SW 1271 (cell line): ENCODE results near the gene LIN52.
"Not testable (repeated sequence)": the region's sequence is repeated elsewhere in the genome, so short reads cannot be mapped to it uniquely, and the experiment has no call there.

Experiments used
- DNase-seq, 2 experiments: peaks; one replicate each; lab custom pipeline; 2025; lab: John Stamatoyannopoulos, UW

The LIN52 gene

DNA sequence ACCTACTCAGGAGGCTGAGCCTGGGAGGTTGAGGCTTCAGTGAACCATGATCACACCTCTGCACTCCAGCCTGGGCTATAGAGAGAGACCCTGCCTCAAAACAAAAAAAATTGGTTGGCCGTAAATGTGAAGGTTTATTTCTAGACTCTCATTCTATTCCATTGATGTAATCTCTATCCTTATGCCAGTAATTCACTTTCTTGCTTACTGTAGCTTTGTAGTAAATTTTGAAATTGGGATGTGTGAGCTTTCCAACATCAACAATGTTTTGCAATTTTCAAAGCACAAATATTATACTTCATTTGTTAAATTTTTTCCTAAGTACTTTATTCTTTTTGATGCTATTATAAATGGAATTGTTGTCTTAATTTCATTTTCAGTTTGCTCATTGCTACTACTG lies 24.6 kb downstream of the LIN52 start:
- DNase-seq = no peak

DNA sequence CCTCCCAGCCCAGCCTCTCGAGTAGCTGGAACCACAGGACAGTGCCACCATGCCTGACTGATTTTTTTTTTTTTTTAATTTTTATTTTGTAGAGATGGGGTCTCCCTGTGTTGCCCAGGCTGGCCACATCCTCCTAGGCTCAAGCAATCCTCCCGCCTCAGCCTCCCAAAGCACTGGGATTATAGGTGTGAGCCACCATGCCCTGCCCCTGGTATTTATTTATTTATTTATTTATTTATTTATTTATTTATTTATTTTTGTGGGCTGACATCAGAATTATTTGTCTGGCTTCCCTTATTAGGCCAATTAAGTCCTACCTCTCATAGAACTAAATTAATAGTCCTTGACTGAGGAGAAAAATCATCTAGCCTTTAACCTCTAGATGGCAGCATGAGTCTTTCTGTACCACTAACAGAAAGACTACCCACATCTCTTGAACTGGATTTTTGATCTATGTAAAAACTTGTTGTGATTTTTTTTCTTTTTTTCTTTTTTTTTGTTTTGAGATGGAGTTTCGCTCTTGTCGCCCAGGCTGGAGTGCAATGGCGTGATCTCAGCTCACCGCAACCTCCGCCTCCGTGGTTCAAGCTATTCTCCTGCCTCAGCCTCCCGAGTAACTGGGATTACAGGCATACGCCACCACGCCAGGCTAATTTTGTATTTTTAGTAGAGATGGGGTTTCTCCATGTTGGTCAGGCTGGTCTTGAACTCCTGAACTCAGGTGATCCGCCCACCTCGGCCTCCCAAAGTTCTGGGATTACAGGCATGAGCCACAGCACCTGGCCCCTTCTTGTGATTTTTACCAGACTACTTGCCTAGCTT lies 26.9 kb downstream of the LIN52 start:
- peak in 1 of 2 experiments; percentile 51 for DNase-seq

DNA sequence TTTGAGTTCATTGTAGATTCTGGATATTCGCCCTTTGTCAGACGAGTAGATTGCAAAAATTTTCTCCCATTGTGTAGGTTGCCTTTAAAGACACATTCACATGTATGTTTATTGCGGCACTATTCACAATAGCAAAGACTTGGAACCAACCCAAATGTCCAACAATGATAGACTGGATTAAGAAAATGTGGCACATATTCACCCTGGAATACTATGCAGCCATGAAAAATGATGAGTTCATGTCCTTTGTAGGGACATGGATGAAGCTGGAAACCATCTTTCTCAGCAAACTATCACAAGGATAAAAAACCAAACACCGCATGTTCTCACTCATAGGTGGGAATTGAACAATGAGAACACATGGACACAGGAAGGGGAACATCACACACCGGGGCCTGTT lies 40.7 kb downstream of the LIN52 start:
- DNase-seq = not testable (repeated sequence)

DNA sequence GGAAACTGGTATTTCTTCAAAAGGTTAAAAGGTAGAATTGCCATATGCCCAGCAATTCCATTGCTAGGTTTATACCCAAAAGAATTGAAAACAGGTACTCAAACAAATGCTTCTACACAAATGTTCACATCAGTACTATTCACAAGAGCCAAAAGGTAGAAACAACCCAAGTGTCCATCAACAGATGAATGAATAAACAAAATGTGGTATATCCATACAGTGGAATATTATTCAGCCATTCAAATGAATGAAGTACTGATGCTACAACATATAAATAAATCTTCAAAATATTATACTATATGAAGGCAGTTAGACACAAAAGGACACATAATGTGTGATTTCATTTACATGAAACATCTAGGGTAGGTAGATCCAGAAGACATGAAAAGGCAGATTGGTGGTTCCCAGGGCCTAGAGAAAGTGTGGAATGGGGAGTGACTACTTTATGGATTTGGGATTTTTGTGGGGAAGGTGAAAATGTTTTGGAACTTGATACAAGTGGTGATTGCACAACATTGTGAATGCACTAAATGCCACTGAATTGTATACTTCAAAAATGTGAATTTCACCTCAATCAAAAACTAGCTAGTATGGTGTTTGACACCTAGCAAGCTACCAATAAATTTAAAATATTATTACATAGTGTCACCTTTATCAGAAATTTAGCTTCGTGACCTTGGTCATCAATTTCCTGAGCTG lies 41.7 kb downstream of the LIN52 start:
- DNase-seq = no peak

DNA sequence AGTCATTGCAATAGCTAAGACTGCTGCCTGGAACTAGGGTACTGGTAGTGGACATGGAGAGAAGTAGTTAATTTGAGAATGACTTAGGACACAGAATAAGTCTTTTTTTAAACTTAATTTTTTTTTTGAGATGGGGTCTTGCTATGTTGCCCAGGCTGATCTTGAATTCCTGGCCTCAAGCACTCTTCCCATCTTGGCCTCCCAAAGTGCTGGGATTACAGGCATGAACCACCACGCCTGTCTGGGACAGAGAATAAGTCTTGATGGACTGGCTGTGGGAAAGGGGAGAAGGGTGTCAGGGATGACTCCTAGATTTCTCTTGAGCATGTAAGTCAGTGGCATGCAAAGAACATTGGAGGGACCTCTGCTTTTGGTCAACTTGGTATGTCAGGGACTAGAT lies 42.9 kb downstream of the LIN52 start:
- no peak for DNase-seq

DNA sequence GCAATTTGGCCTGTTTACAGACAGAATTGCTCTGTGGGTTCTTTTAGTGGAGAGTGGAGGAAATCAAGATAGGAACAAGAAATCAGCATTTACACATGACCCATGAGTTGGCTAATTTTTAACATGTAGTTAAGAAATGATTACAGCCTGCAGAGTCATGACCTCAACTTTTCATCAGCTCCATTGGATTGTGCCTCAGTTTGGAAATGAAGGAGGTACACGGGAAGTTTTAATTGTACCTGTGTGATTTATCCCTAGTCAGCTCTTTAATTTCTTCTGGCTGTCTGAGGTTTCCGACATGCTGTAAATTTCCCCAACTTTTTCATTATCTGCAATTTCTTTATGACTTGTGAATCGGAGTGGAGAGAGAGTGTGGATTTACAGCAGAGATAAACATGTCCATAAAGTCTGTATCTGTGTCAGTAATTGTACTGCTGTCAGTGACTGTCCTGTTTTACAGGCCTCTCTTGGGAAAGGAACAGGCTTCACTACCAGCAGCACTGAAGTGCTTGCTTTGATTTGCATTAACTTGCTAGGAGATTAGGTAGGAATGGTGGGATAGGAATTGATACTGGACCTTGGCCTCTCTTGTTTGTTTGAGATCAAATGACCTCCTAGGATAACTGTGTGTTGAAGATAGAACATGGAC lies 49.2 kb downstream of the LIN52 start:
- no peak for DNase-seq

DNA sequence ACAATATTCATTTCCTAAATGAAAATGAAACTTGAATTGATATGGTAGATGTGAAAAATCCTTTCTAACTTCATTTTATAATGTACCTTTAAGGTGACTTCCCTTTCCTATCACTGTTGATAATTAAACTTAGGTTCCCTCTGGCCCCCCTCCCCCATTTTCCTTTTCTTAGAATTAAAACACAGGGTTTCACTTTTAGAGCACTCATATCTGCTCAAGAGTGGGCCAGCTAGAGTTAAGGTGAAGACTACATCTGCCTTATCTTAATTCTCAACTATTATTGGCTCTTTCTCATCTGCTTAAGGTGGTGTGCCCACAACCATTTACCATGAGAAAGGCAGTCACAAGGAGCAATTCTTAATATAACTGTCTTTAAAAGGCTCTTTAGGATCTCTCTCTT lies 49.7 kb downstream of the LIN52 start:
- no peak for DNase-seq

DNA sequence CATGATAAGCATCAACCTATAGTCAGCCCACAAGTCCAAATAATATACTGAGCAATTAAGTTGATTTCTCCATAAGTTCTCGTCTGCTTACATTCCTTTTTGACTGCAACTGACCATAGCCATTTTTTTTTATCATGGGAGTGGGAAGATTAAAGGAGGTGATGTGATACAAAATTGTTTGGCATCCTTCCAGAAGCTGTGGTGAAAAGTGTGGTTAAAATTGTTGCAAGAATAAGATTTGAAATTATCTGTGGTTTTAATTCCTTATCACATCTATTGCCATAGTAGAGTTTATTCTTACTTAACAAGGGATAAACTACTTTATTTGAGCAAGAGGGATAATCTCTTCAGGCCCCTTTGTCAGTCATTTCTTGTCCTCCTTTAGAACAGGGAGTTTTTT lies 50.7 kb downstream of the LIN52 start:
- DNase-seq = no peak

DNA sequence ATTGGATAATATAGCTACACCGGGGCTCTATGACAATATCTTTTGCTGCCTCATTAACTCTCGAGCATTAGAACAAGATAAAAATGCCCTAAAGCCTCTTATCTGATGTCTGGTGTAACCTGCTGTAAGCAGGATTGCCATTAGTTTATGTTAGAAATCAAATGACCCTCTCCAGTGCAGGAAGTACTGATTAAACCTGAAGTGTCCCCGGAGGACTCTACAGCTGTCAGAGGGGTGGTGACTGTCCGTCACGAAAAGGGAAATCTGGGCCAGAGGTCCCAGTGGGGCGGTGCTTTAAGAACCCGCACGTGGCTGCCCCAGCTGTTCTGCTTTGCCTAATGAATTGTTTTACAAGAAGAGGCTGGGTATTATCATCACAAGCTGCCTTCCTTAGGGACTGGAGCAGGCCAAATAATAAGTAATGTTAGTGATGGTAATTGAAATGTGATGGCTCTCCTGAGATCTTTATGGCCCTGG lies 55.7 kb downstream of the LIN52 start:
- no peak for DNase-seq

DNA sequence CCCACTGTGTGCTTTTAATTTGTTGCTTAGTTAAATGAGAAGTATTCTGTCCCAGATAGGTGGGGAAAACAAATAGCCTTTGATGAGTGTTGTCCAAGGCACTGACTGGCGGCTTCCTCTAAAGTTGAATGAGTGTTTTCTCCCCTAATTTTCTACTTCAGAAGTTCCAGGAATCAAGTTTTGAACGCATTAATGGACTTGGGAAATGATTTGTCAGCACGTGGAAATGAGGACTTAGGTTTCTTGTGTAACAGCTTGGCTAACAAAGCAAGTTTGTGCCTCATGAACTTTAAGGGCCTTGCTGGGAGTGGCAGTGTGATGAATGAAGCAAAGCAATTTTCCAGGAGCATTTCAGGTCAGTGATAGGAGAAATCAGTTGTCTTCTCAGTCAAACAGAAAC lies 56.9 kb downstream of the LIN52 start:
- DNase-seq = no peak

DNA sequence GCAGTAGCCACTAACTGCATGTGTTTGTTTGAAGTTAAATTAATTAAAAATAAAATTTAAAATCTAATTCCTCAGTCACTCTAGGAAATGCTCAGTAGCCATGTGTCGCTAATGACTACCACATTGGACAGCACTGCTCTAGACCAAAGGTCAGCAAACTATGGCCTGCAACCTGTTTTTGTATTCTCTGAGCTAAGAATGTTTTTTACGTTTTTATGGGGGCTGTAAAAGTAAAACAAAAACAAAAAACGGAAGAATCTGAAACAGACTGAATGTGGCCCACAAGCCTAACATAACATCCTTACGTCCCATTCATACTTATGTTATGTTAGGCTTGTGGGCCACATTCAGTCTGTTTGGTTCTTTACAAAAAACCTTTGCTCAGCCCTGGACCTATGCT lies 57.8 kb downstream of the LIN52 start:
- DNase-seq = no peak

DNA sequence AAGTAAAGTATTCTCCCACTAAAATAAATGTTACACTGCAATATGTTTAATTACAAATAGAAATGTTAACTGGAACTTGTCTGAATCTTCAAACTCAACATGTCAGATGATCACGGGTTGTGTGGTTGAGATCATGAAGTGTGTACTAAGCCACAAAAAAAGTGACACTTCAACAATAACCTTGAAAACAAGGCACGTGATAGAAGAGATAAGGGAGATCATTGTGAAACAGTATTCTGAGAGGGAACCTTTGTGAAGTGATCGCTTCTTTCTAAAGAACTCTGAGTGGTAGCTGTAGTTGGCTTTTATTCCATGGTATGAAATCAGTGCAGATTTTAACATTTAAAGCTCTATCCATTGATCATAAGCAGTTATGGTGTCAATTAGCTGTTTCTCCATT lies 60.0 kb downstream of the LIN52 start:
- no peak for DNase-seq

DNA sequence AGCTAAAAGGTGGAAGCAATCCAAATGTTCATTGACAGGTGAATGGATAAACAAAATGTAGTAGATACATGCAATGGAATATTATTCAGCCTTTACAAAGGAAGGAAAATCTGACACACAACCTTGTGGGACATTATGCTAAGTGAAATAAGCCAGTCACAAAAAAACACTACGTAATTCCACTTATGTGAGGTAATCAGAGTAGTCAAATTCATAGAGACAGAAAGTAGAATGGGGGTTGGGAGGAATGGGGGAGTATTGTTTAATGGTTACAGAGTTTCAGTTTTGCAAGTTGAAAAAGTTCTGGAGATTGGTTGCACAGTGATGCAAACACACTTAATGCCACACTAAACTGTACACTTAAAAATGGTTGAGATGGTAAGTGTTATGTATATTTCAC lies 62.8 kb downstream of the LIN52 start:
- DNase-seq = no peak

DNA sequence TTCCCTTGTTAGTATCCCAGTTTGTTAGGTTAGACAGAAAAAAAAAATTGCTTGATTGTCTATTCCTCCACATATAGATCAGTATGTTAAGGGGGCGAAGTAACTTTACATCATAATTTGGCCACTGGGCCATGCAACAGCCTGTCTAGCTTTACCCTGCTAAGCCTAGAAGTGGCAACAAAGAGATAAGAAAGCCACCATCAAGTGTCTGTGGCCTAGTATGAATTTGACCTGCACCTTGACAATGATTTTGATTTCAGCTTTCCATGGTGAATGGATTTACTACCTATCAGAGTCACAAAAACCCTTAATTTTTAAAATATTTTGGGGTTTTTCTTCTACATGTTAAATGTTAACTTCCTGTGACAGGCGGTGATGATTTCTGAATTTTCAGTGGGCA lies 63.9 kb downstream of the LIN52 start:
- no peak for DNase-seq

DNA sequence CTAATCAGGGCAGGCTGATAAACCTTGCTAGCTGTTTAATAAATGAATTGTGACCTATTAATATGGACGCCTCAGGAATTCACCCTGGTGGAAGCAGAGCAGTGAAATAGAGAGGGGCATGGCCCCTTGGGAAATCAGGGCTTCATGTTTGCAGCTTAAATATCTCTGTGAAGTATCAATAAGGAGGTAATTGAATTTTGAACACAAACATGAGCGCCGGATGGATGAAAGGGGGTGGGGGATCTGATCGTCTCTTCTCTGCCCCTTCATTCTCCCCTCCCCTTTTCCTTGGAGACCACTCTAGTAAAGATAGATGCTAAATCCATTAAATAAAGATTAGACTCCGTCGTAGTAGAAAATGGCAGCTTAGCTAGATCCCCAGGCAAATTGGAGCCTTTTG lies 70.5 kb downstream of the LIN52 start:
- no peak for DNase-seq

DNA sequence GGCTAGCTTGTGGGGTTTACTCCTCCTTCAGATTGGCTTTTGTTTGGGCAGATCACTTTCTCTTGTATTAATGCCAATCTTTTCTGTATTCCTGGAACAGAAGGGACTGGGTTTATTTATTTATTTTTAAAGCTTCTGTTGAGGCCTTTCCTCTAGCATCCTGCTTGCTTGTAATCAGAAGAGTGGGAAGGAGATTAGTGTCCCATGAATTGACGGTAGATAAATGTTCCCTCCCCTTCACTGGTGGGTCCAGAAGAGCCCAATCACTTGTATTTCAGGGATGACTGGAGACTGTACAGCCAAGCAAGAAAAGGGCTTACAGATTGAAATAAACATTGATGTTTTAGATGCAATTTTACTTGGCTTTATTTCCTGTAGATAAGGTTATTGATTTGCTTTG lies 71.0 kb downstream of the LIN52 start:
- no peak for DNase-seq

DNA sequence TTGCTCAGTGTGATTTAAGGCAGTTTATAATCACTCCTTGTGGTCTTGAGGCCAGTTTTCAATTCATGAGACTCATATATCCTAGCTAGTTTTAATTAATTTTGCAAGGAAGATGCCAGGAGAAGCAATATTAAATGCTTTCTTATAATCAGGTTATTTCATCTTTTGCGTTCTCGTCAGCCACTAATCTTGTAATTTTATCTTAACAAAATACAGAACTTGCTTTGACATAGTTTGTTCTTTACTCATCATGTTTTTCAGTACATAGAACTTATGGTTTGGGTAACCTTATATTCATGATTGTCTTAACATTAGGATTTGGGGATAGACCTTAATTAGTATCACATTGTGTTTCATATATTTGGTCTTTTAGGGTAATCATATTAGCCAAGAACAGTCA lies 76.0 kb downstream of the LIN52 start:
- DNase-seq = no peak

DNA sequence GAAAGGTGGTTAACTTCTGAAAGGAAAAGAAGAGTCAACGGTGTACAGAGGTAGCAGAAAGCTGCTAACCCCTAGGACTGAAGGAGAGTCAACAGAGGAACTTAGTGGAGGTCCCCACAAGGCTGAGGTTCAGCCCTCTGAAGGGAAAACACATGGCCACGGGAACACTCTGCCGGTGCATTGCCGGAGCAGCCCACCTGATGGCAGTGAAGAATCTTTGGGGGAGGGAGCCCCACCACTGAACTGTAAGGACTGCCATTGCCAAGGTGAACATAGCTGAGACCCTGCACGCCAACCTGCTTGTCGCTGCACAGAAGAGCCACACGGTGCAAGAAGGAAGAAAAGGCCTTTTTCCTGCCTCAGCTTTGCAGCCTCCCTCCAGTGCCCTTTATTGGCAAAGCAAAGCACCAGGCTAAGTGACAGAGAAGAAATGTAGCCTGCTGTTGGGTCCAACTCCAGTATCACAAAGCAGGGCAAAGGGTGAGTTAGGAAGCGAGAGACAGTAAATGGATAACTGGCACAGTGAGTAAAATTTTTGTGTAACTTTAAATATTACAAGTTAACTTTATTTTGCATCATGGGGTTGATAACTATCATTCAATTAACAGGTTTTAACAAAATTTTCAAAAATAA lies 76.9 kb downstream of the LIN52 start:
- no peak for DNase-seq

DNA sequence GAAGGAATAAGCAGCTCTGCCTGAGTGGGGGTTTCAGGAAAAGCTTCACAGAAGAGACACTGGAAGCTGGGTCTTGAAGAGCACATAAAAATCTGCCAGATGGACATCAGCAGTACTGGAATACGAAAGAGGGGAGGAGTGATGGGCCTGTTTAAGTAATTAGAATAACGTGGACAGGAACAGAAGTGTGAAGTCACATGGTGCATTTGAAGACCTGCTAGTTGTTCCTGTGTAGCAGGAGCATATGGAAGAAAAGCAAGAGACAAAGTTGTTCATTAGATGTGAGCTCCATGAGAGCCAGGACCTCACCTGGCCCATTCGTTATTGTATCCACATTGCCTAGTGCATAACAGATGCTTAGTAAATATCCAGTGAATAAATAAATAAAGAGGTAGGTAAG lies 85.2 kb downstream of the LIN52 start:
- no peak for DNase-seq

DNA sequence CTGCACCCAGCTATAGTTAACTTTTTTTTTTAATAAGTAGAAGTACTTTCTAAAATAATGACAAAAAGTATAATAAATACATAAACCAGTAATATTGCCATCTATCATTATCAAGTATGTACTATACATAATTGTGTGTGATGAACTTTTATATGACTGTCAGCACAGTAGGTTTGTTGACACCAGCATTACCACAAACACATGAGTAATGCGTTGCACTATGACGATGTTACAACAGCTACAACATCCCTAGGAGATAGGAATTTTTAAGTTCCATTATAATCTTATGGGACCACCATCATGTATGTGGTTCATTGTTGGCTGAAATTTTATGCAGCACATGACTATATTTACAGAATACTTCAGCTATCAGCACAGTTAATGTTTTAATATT lies 91.6 kb downstream of the LIN52 start:
- no peak for DNase-seq

DNA sequence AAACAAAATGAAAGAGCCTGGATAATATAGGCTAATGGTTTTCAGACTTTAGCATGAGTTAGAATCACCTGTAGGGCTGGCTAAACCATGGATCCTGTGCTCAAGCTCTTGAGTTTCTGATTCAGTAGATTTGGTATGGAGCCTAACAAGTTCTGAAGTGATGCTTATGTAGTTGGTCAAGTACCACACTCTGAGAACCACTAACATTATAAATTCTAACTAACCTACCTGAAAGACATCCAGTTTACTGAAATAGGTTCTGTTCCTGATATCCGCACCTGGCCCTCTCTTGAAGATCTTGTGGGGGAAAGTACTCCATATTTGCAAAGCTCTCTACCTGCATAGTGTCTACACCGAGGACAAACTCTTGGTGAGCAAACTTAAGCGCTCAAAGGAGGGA lies 95.1 kb downstream of the LIN52 start:
- no peak for DNase-seq

DNA sequence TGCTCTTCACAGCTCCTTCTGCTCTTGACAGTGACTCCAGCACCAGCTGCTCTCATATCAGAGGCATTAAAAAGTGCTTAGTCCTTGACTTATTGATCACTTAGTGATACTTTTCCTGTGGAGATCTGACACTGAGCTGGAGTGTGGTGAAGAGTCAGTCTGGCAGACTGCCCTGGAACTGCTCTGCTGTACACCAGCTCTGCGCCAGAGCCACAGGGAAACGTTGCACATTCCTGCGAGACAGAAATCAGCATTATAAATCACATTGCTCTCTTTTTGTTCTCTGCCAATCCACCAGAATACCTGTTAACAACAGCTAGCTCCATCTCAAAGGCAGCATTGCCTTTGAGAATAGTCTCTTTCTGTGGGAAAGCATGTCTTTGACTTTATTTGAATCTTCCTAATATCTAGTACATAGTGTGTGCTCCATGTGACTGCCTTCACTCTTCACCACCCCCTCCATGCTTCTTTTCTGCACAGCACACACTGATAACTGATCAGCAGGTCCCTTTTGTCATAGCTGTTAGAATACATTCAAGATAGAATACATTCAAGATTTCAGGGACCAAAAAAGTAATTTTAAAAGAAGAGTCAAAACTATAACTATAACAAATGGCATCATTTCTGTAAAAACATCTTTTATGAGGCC lies 106.3 kb downstream of the LIN52 start:
- DNase-seq = no peak
